ENCODE measurements around the gene PTPRG.
"Not testable (repeated sequence)": the region's sequence is repeated elsewhere in the genome, so short reads cannot be mapped to it uniquely, and the experiment has no call there.

The PTPRG gene

GRCh38 chr3:61686228-61686648 is 124.9 kb downstream of the PTPRG start:
- DNase-seq (ENCODE audit: low read depth): no peak

GRCh38 chr3:61687206-61687605 is 125.8 kb downstream of the PTPRG start:
- DNase-seq (ENCODE audit: low read depth): no peak

- DNase-seq (ENCODE audit: low read depth): no peak
Measured at GRCh38 chr3:61687663-61688306, 126.4 kb downstream of the PTPRG start.

DNA sequence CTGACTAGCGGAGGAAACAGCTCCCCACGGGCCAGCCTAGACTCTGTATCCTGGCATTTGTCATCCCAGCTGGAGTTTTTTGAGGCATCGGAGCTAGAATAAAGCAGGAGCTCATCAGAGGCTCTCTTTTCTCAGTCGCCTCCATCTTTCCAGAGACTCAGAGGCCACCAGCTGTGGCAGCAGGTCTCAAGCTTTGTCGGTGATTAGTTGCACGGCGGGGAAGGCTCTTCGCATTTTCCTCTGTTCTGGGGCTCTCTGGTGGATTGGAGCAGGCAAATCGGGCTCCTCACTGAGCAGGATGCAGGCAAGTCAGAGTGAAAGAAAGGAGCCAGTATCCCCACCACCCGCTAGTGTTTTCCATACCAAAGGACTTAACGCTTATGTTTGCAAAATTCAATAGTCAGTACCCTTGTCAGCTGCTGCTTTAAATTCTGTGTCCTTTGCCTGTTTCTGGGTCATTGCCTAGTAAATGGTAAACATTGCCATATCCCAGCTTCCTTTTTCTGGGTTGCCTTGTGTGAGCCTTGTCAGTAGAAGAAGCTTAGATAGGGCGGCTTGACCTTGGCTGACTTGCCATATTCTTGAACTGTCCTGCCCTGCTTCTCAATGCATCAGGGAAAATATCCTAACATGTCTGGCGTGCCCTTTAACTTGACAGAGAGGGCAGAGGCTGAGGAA is 127.1 kb downstream of the PTPRG start:
- DNase-seq (ENCODE audit: low read depth): no peak

DNA sequence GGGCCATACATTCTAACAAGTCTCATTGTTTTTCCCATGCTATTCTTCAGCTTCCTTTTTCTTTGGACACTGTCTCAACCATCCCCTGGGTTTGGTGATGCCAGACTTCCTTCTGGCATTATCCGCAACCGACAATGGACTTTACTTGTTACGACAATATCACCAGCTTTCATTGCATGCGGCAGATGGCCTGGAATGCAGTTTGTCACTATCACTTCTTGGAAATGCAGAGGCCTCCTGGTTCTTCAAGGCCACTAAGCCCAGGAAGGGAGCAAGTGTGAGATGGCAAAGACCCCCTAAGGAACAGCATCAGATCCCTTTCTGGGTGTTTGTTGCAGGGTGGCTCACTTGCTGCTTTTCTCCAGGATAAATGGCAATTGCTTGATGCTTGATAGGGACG is 128.6 kb downstream of the PTPRG start:
- no peak for DNase-seq (ENCODE audit: low read depth)

DNA sequence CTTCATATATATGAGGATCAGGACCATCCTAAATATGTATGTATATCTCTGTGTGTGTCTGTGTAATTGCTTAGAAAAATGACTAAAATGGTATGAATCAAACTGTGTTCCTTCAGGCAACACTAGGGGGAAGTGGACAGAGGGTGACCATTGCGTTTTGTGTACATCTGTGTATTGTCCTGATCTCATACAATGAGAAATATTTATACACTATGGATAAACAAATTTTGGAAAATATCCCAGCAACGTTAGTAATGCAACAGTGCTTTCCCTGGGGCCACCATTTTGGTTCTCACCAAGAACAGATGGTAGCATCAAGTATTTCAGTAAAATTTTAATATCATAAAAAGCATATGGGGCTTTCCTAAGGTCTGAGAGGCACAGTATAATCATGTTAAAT is 130.1 kb downstream of the PTPRG start:
- DNase-seq (ENCODE audit: low read depth): no peak

GRCh38 chr3:61697301-61697700 is 135.9 kb downstream of the PTPRG start:
- DNase-seq (ENCODE audit: low read depth): no peak

- DNase-seq (ENCODE audit: low read depth): not testable (repeated sequence)
Measured at GRCh38 chr3:61698278-61699072, 137.1 kb downstream of the PTPRG start.

DNA sequence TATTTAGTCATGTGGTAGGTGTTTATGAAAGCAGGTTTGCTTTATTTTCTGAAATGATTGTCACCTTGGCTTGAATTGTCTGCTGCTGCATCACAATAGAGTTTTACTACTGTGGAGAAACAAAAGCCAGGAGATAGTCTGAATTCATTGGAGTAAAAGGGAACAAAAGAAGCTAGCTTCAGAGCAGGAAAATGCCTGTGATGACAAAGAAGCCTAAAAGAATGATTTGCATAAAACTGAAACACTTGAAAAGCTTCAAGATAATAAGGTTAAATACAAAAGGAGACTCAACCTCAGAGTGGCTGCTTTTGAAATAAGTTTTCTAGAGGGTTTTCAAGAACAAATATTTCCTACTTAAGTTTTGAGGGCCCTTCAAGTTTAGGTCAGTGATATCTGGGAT is 138.3 kb downstream of the PTPRG start:
- no peak for DNase-seq (ENCODE audit: low read depth)

GRCh38 chr3:61701011-61701410 is 139.6 kb downstream of the PTPRG start:
- DNase-seq (ENCODE audit: low read depth): no peak

- no peak for DNase-seq (ENCODE audit: low read depth)
Measured at GRCh38 chr3:61702453-61702852, 141.1 kb downstream of the PTPRG start.

- DNase-seq (ENCODE audit: low read depth): no peak
Measured at GRCh38 chr3:61704807-61705206, 143.4 kb downstream of the PTPRG start.

DNA sequence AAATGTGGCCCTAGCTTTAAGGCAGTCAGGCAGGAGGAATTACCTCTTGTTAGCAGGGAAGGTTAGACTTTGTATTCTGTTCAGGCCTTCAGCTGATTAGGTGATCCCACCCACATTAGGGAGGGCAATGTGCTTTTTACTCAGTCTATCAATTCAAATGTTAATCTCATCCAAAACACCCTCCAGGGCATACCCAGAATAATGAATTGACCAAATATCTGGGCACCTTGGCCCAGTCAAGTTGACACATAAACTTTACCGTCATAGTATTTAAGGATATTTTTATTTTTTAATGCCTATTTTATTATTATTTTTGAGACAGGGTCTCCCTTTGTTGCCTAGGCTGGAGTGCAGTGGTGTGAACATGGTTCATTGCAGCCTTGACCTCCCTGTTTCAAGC is 146.1 kb downstream of the PTPRG start:
- DNase-seq (ENCODE audit: low read depth): no peak

GRCh38 chr3:61710920-61711319 is 149.5 kb downstream of the PTPRG start:
- not testable (repeated sequence) for DNase-seq (ENCODE audit: low read depth)

GRCh38 chr3:61714225-61714624 is 152.9 kb downstream of the PTPRG start:
- no peak for DNase-seq (ENCODE audit: low read depth)

DNA sequence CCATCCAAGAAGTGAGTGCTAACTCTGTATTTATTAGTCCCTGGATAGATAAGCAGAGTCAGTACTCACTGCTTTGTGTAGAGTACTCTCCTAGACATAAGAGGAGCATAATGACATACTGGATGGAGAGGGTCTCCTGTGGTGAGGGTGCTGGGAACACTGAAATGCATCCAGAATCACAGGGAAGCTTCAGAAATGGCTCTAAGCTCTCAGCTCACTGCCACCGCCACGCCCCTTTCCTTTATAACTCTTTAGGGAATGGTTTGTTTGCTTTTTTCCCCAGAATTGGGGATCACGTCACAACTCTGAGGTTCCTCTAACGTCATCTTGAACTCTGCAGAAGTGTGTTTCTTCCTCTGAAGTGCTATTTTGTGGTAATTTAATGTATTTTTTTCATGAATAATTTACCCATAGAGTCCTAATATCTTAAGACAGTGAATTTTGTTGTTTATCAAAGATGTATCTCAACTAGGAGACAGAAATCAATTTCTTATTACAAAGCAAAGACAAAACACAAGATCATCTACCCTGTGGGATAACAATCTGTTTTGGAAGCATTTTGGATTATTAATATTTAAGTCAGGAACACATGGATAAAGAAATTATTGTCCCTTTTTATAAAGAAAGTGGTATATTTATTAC is 154.6 kb downstream of the PTPRG start:
- no peak for DNase-seq (ENCODE audit: low read depth)

- DNase-seq (ENCODE audit: low read depth): not testable (repeated sequence)
Measured at GRCh38 chr3:61716693-61717092, 155.3 kb downstream of the PTPRG start.

GRCh38 chr3:61718565-61718964 is 157.2 kb downstream of the PTPRG start:
- DNase-seq (ENCODE audit: low read depth): no peak

DNA sequence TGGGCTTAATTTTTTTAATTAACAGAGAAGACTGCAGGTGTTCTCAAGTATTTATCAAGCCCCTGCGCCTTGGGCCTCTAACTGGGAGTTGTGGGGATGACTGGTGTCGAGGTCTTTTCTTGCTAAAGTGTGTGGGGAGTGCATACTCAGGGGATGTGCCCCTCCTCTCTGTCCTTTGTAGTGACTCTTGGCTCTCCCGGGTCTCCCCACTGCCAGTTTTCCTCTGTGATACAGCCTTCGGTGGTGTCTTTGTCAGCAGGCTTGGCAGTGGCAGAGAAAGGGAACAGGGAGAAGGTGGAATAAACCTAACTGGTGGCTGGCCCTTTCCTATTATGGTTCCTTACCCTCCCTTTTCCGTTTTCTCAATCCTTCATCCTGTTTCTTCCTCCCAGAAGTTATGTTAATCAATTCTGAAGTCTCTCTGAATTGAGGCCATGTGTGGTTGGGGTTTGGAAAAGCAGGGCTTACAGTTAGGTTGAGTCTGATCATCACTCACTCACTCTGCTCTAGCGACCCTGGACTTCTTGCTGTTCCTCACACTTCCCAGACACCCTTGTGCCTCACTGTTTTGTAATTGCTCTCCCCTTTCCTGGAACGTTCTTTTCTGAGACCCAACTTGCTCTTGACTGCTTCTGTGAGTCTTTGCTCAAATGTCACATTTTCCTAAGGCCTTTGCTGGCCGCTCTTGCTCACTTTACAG is 158.1 kb downstream of the PTPRG start:
- no peak for DNase-seq (ENCODE audit: low read depth)

GRCh38 chr3:61723038-61723437 is 161.7 kb downstream of the PTPRG start:
- no peak for DNase-seq (ENCODE audit: low read depth)

- DNase-seq (ENCODE audit: low read depth): no peak
Measured at GRCh38 chr3:61724183-61724582, 162.8 kb downstream of the PTPRG start.

GRCh38 chr3:61724801-61725200 is 163.4 kb downstream of the PTPRG start:
- DNase-seq (ENCODE audit: low read depth): no peak
